Left hindlimb (tissue), 1 donor: Measurements from ENCODE around the gene ARHGAP8.
"Not testable (repeated sequence)": the region's sequence is repeated elsewhere in the genome, so short reads cannot be mapped to it uniquely, and the experiment has no call there.

Experiments
- DNase-seq: peaks from one replicate; pipeline ENCODE4 v3.0.0-alpha.2; 2018

Gene ARHGAP8

DNA sequence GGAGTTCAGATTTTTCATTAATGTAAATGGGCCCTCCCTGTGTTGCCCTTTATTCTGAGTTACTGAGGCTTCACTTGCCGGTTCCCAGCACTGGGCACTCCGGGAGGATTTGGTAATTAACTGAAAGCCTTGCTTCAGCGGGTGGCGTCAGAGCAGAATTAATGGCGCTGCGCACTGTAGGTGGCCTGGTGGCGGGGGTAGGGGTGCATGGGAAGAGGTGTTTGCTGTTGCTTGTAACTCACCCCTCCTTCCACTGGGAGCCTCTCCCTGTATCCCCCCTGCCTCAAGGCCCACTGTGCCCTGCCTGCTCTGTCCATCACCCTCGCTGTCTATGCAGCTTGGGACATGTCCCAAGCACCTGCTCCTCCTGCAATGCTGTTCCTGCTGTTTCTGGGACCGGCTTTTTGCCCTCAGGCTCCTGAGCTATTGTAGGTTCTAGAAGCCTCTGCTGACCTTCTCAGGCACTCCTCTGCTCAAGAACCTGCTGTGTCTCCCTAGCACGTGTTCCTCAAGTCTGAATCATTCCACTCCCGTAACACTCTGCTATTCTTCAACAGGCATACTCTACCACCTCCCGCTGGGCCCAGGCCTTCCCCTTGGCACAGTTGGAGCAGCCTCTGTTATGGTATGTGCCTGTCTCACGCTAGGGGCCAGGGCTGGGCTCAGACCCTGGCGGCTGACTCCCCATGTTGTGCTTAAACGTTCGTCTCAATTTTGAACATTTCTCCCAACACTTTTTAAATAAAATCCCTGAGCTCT, 24.4 kb downstream of the ARHGAP8 start:
- DNase-seq = no peak

DNA sequence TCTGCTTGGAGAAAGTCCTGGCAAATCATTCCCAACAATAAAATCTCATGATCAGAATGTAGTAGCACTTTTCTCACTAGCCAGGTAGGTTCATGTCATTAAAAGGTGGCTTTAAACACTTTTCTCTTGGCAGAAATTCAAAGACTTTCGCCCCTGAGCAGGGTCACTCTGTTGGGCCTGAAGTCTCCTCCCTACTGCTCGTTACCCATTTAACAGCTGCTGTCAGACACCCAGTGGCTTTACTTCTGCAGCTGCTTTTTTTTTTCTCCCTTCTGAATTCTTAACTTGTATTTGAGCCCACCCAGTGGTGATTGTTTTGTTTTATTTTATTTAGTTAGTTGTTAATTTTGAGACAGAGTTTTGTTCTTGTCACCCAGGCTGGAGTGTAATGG, 25.0 kb downstream of the ARHGAP8 start:
- no peak for DNase-seq

DNA sequence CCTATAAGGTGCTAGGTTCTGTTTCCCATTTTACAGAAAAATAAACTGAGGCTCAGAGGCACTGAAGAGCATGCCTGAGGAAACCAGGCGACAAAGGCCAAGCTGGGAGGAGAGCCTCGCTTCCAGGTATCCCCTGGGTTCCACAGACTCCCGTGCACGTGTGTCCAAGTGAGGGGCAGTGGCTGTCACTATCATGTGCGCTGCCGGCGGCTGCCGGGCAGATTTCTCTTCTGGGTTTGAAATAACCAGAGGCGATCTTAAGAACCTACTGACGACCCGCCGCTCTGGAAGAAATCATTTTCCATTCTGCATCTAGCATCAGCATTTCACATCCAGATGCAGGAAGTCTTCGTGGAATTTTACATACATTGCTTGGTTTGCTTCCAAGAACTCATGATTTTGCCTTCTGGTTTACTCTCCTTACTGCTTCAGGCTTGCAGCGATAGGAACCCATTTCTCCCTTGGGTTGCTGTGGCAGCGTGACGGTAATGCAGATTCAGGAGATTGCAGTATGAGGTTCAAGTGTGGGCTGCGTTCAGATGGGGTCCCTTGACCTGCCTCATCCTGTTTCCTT, 28.6 kb downstream of the ARHGAP8 start:
- no peak for DNase-seq

DNA sequence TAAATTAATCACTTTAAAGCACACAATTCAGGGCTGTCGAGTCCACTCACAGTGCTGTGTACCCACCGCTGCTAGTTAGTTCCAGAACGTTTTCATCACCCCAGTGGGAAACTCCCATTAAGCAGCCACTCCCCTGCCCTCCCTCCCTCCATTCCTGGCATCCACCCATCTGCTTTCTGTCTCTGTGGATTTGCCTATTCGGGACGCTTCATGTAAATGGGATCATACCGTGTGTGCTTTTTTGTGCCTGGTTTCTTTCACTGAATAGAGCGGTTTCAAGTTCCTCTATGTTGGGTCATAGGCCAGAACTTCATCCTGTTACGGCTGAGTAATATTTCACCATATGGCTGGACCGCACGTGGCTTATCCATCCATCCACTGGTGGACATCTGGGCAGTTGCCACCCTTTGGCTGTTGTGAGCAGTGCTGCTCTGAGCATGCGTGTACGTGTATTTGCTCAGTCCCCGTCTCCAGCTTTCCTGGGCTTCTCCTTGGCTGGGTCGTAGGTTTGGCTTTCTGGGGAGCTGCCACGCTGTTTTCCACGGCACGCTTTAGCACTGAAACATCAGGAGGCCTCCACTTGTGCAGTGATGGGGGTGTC, 30.1 kb downstream of the ARHGAP8 start:
- no peak for DNase-seq

DNA sequence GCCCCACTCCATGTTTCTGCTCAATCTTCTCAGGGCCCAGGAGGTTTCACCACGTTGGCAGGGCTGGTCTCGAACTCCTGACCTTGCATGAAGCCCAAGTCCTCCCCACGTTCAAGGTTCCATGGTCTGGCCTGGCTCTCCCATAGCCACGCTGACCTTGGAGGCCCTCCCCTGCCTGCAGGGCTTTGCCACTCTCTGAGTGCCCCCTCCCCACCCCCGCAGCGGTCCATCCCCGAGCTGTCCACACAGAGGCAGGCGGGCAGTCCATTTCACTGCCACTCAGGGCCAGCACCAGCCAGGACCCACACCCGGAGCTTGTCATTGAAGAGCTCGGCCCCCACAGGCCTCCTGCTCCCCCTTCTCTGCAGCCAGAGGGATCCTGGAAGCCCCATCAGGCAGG, 30.7 kb downstream of the ARHGAP8 start:
- DNase-seq = no peak

DNA sequence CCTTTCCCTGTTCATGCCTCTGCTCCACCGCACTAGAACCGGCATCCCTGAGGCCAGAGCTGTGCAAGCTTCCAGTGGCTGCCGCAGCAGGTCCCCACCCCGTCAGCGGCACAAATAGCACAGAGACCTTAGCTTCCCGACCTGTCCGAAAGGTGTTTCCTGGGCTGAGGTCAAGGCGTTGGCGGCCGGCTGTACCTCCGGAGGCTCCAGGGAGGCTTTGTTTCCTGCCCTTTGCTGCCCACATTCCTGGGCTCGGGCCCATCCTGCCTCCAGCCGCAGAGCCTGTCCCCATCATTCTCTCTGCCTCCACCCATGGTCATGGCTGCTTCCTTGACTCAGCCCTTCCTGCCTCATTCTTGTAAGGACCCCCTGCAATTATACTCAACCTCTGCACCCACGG, 31.2 kb downstream of the ARHGAP8 start:
- DNase-seq = no peak

DNA sequence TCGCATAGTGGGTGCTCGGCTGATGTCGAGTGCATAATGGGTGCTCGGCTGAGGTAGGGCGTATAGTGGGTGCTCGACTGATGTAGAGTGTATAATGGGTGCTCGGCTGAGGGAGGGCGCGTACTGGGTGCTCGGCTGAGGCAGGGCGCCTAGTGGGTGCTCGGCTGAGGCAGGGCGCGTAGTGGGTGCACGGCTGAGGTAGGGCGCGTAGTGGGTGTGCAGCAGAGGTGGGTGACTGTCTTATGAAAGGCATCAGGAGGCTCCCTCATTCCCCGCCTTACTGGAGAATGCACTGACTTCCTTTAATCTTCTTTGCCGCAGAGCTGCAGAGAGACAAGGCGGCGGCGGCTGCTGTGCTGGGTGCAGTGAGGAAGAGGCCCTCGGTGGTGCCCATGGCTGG, 33.8 kb downstream of the ARHGAP8 start:
- no peak for DNase-seq

DNA sequence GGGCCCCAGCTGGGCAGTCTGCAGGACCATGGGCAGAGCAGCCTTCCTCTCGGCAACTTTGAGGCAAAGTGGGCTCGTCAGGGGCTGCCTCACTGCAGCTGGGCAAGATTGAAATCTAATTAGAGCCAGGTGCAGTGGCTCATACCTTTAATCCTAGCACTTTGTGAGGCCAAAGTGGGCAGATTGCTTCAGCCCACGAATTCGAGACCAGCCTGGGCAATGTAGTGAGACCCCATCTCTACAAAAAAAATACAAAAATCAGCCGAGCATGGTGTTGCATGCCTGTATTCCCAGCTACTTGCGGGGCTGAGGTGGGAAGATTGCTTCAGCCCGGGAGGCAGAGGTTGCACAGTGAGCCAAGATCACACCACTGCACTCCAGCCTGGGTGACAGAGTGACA, 34.2 kb downstream of the ARHGAP8 start:
- no peak for DNase-seq

DNA sequence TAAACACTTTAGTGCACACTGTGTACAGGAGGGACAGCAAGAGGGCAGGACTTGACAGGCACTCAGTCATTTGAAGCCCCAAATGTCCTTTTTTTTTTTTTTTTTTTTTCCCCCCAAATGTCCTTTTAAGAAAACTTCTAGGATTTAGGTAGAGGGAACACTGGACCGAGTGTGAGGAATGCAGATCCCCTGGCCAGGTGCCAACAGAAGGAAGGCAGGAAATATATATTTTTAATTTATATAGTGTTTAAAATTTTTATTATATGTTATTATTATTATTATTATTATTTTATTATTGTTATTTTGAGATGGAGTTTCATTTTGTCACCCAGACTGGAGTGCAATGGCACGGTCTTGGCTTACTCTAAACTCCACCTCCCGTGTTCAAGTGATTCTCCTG, 35.5 kb downstream of the ARHGAP8 start:
- DNase-seq = no peak

DNA sequence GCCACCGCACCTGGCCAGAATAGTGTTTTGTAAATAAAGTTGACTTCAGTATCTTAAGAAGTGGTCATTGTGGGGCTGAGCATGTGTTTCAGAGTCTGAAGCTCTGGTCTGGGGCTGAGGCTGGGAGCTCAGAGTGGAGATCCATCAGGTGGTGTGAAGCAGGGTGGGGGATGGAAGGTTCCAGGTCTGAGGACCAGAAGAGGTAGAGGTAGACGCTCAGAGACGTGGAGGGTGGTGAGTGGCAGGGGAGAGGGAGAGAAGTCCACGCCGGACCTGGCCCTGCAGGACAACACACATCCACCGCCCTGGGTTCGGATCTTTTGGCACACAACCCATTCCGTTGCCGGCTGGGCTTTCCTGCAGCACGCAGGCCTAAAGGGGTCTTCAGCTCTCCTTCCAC, 40.7 kb downstream of the ARHGAP8 start:
- DNase-seq = no peak

DNA sequence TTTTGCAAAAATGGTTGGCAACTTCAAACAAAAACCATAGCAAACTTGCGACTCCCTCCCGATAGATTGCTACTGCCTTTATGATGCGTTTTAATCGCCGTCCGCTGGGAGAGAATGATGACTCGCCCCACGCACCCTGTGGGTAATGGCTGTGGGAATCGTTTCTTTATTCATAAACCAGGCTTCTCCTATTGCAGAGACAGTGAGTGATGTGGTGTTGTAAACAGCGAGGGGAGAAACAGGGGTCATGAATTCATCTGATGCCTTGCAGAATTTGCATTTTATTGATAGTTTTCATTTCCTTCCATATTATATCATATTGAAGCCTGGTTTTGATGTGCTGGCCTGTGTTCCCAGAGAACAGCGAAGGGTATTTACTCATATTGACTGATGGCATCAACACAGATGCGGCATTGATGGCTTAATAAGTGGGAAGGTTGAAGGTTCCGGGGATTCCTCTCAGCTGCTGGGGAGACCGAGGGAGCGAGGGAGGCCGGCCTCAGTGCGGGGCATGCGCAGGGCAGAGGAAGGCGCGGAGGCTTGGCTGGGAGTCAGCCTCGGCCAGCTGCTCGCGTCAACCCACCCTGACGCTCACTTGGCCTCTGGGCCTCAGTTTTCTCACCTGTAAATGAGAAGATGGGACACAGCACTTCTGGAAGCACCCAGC, 41.3 kb downstream of the ARHGAP8 start:
- no peak for DNase-seq

DNA sequence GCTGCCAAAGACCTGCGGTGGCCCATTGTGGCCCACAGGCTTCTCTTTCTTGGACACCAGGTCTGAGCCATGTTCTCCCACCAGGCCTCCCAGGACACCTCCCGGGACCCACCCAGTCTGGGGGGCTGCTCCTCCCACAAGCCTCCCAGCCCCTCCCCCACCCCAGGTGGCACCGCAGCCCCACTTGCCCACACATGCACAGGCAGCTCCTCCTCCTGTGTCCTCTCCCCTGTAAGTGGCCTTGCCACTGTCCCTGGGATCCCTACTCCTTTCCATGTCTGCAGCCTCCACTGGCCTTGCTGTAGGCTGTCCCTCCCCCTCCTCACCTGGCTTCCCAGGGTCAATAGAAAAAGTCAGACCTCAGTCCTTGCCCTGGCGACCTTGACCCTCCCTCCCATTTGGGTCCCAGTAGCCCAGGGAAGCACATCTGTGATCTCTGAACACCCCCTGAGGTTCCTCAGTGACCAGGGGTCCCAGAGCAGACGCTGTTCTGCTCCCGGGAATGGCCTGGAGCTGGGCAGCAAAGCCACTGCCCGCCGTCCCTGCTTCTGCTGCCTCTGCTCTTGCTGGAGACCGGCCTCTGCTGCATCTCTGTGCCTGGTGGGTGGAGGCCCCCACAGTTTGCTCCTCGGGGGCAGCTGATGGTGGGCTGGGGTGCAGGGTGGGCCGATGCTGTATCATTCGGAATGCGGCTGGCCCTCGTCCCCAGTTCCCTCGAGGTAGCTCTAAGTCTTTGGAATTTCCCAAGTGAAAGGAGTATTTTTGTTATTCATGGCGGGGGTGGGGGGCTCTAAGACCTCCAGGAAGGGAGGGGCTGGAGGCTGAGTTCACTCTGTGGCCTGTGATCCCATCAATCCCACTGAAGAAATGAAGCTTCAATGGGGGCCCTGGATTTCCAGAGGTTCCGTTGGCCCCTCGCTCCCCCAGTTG, 43.6 kb downstream of the ARHGAP8 start:
- no peak for DNase-seq

DNA sequence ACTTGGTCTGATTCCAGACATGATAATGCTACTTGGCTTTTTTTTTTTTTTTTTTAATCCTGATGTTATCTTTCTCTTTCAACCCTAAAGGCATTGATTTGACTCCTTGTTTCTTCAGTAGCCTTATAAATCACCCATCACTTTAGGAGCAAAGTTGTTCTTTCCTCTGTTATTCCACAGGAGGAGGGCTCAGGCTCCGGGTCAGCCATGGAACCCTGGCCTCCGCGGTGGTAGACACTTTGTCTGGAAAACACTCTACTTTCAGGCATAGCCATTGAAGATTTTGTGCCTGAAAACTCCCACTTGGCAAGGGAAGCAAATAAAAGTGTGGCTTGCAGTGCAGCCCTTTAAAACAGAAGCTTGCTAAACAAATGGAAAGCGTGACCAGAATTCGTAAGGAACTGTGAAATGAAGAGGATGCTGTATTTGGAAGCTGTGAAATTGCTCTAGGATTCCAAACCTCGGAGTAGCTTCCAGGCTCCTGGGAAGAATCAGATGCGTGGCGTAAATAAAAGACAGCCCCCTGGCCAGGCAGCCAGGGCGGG, 44.9 kb downstream of the ARHGAP8 start:
- DNase-seq = no peak

DNA sequence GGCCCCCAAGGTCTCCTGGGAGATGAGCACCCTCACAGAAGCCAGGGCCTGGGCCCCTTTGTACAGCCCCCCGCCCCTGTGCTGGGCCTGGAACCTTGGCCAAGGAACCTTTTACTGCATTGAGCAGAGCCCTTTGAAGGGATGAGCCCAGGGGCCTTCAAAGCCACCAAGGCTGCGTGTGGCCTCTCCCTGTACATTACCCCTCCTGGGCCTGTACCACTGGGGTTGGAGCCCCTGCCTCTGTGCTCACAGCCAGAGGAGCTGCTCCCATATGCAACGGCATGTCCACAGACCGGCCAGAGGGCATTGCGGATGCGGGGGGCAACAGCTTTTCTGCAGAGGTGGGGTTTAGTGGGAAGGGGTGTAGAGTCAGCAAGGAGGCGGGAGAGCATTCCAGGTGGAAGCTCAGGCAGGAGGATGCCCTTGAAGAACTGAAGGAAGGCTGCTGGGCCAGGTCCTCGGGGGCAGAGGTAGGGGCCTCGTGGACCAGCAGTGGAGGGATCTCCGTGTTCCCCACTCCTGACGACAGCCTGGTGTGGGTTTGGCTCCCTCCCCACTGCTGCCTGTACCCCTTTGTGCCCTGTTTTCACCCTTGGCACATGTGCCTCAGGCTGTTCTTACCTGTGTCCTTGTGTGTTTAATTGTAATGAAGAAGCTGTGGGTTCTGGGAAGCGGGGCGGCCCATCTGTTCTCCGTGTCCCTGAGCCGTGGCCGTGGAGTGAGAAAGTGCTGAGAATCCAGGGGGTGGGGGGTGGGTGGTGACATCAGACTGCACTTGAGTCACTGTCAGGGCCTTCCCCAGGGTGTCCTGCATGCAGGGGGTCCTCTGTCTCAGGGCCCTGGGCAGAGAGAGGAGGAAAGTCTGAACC, 46.9 kb downstream of the ARHGAP8 start:
- DNase-seq = no peak

DNA sequence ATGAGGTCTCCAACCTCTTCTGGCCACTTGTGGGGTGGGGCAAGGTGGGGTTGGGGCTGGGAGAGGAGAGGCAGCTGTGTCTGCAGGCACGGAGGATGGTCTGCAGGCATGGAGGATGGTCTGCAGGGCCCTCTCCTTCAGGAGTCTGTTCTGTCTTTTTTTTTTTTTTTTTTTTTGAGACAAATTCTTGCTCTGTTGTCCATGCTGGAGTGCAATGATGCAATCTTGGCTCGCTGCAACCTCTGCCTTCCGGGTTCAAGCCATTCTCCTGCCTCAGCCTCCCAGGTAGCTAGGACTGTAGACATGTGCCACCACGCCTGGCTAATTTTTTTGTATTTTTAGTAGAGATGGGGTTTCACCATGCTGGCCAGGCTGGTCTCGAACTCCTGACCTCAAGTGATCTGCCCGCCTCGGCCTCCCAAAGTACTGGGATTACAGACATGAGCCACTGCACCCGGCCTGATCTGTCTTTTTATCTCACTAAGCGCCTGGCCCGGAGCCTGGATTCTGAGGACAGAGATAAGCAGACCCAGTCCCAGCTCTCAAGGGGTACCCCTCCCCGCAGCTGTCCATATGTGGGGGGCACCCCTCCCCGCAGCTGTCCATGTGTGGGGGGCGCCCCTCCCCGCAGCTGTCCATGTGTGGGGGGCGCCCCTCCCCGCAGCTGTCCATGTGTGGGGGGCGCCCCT, 47.7 kb downstream of the ARHGAP8 start:
- DNase-seq = not testable (repeated sequence)

DNA sequence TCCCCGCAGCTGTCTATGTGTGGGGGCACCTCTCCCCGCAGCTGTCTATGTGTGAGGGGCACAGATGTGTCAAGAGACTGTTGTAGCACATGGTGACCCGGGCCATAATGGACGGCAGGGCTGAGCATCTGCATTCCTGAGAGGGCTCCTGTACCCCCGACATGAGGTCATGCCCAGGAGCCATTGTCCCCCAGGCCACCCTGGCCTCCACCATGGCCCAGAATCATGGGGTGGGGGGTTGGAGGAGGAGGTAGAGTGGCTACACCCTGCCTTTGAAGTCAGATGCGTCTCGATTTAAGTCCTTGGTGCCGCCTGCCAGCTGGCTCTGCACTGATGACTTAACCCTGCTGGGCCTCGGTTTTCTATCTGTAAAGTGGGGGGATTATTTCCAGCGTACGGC, 49.1 kb downstream of the ARHGAP8 start:
- DNase-seq = no peak

DNA sequence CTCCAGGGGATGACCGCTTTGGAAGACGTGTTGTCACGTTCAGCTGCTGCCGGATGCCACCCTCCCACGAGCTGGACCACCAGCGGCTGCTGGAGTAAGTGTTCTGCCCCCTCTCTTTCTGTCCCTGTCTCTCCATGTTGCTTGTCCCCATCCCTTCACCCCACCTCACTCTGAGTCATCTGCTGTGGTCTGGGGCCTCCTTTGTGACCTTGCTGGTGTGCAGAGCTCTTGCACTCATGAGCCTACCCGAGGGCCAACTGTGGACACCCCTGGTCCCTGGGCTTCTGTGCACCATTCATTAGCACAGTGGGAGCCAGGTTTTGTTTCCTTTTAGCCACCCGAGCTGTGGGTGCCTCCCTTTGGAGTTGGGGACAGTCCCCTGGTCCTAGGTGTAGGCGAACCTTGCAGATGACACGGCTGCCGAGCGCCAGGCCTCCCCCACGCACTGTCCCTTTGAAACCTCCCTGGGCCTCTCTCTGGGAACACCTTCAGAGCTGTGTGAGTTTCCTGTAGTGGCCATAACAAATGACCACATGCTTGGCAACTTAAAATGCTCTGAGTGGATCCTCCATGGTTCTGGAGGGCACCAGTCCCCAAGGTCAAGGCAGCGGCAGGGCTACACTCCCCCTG, 49.8 kb downstream of the ARHGAP8 start:
- DNase-seq = no peak

DNA sequence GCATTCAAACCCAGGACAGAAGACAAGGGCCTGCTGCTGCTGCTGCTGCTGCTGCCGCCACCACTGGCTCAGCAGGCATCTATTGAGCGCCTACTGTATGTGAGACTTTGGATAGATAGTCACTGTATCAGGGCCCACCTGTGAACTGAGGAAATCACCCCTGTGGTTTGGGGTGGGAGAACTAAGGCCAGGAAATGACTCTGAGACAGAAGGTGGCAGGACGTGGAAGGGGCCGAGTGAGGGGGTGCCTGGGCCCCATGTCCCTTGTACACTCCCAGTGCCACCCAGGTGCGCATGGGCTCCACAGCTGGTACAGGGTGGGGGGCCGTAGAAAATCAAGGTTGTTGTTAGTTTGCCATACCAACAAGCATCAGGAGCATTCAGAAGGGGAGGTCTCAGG, 50.6 kb downstream of the ARHGAP8 start:
- DNase-seq = no peak

DNA sequence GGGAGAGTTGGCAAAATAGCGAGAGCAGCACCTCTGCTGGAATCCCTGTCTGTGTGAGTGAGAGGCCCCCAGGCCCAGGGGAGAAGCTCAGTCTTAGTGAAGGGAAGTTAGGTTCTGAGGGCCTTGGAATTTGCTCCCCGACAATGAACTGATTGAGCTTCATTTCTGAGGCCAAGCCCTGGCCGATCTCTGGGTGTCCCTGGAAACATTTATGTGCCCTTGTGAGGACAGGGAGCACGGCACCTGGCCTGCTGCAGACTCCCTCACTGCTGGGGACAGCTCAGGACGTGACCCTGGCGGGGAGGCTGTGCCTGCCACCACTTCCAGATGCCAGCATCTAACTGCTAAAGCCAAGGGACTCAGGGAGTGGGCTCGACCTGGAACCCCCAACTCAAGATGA, 52.0 kb downstream of the ARHGAP8 start:
- DNase-seq = no peak

DNA sequence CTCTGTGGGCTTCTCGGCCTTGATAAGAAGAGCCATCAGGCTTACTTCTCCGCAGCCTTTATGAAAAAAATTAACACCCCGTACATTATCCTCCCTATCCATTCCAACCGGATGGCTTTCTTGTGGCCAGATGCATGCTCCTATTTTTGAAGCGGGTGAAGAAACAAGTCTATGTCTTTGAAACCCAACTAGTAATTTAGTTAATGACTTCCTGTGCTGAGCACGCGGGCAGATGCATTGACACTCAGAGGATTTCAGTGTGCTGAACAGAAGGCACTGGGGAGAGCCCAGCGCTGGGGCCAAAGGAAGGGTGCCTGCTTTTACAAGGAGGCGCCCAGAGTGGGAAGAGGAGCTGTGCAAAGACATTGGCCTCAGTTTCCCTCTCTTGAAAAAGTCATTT, 53.3 kb downstream of the ARHGAP8 start:
- DNase-seq = no peak
